Measurements from ENCODE around the gene UBN1.

DNA sequence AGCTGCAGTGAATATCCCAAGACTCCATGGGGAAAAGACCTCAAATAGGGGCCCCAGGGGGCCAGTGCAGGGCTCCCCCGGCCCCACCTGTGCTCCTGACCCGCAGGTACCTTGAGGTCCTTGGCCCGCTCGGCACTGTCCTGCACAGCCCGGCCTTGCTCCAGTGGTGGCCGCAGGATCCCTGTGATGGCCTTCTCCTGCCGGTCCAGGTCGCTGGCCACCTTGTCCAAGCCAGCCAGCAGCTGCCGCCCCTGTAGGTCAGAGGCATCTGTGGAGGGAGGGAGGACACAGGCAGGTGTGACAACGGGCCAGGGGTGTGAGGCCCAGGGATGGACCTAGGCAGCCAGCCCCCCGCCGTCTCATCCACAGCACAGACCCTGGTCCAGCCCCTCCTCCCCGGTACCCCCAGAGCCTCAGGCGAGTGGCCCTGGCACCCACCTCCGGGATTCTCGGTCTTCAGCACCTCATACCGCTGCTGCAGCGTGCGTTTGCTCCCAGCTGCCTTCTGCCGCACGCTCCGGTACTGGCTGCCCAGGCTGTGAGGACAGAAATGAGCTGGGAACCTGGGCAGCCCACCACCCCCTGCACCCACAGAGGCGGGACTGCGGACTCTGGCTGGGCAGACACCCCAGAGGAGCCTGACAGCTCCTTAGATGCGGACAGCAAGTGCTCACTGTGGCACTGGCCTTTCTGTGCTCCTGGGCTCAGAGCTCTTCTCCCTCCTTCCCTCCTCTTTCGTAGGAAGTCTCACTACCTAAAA is 46.0 kb downstream of the UBN1 start:
- TF ChIP-seq, protein P1, sequence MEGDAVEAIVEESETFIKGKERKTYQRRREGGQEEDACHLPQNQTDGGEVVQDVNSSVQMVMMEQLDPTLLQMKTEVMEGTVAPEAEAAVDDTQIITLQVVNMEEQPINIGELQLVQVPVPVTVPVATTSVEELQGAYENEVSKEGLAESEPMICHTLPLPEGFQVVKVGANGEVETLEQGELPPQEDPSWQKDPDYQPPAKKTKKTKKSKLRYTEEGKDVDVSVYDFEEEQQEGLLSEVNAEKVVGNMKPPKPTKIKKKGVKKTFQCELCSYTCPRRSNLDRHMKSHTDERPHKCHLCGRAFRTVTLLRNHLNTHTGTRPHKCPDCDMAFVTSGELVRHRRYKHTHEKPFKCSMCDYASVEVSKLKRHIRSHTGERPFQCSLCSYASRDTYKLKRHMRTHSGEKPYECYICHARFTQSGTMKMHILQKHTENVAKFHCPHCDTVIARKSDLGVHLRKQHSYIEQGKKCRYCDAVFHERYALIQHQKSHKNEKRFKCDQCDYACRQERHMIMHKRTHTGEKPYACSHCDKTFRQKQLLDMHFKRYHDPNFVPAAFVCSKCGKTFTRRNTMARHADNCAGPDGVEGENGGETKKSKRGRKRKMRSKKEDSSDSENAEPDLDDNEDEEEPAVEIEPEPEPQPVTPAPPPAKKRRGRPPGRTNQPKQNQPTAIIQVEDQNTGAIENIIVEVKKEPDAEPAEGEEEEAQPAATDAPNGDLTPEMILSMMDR (IDR thresholded peaks at IDR 0.05) = no peak
- TF ChIP-seq POLR2A (IDR thresholded peaks at IDR 0.05) = no peak
